HG03460 (cell line): ENCODE measurements around the gene CRB3.
A peak's percentile ranks its signal among the peaks of the same experiment; 100 is the strongest.

Source experiments
- ATAC-seq: cut with Tn5 transposase; IDR thresholded peaks from one replicate; pipeline ENCODE4 v1.9.1; 2021; ENCODE audit not compliant: unreplicated experiment

Gene CRB3

GRCh38 chr19:6431891-6432290 is 32.2 kb upstream of the CRB3 start:
- ATAC-seq = no peak

GRCh38 chr19:6433165-6433564 is 30.9 kb upstream of the CRB3 start:
- ATAC-seq = no peak

GRCh38 chr19:6433663-6434062 is 30.4 kb upstream of the CRB3 start, which contains the start of gene SLC25A41:
Gene SLC25A41, minus strand, starts transcription at chr19:6433763. Its CDS starts 70 bp downstream, at chr19:6433693.
- no peak for ATAC-seq

GRCh38 chr19:6439743-6440142 is 24.3 kb upstream of the CRB3 start:
- no peak for ATAC-seq

- ATAC-seq = no peak
These were observed 23.2 kb upstream of the CRB3 start for GRCh38 chr19:6440905-6441304.

- no peak for ATAC-seq
These were observed 21.9 kb upstream of the CRB3 start for GRCh38 chr19:6442087-6442688.

- ATAC-seq = no peak
These were observed 20.1 kb upstream of the CRB3 start for GRCh38 chr19:6443986-6444385.

- ATAC-seq = no peak
These were observed 17.6 kb upstream of the CRB3 start for GRCh38 chr19:6446452-6446851.

GRCh38 chr19:6448045-6448444 is 16.0 kb upstream of the CRB3 start:
- ATAC-seq = no peak

- ATAC-seq = no peak
These were observed 13.9 kb upstream of the CRB3 start for GRCh38 chr19:6450166-6450565.

- ATAC-seq = no peak
These were observed 12.4 kb upstream of the CRB3 start for GRCh38 chr19:6451583-6452222.

- no peak for ATAC-seq
These were observed 11.9 kb upstream of the CRB3 start for GRCh38 chr19:6452223-6452614.

- ATAC-seq = no peak
These were observed 11.2 kb upstream of the CRB3 start for GRCh38 chr19:6452899-6453298.

GRCh38 chr19:6453951-6454565 is 10.0 kb upstream of the CRB3 start:
- ATAC-seq = no peak

- ATAC-seq = no peak
These were observed 8.1 kb upstream of the CRB3 start for GRCh38 chr19:6455924-6456323.

GRCh38 chr19:6457958-6458694 is 5.9 kb upstream of the CRB3 start:
- no peak for ATAC-seq

GRCh38 chr19:6458695-6459261 is 5.3 kb upstream of the CRB3 start:
- ATAC-seq = no peak

GRCh38 chr19:6459262-6460098 is 4.6 kb upstream of the CRB3 start, which contains the start of gene SLC25A23:
Gene SLC25A23, minus strand, starts transcription at chr19:6459792. Its CDS starts 164 bp downstream, at chr19:6459628.
- ATAC-seq = peak; percentile 38

GRCh38 chr19:6460099-6460884 is 3.8 kb upstream of the CRB3 start:
- peak; percentile 75 for ATAC-seq

- no peak for ATAC-seq
These were observed 935 bp downstream of the CRB3 start for GRCh38 chr19:6465006-6465405.
